HG02610 (cell line): Measurements from ENCODE around the gene BCDIN3D.

Source experiments
- ATAC-seq: cut with Tn5 transposase; IDR thresholded peaks from one replicate; pipeline ENCODE4 v1.9.1; 2021; ENCODE audit warnings: mild to moderate bottlenecking, moderate library complexity; ENCODE audit not compliant: unreplicated experiment

Gene BCDIN3D

DNA sequence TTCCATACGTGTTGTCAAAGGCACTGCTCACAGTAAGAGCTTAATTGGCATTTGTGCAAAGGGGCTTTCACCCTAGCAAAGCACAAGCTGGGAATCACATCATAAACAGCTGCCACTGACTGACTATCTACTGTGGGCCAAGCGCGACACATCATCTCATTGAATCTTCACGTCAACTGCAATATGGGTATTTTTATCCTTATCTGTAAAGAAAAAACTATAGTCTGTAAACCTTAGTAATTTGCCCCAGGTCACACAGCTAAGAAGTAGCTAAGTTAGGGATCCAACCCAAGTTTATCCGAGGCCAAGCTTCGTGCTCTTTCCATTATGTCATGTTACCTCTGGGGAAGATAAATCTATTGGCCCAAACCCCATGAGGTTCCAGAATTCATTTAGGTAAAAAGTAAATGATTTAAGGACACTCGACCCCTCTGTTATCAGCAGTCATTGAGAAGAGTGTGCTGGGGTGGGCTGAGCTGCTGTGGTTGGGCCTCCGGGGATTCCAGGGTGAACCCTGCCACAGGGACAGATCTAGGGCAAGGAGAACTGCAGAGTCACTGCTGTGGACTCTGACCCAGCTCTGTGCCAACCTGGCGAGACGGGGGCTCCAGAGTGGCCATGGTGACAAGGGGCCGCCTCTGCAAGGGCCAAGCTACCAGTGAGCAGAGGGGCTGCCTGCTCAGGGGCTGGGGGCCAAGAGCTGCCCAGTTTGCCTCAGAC is 42.3 kb downstream of the BCDIN3D start:
- ATAC-seq = no peak

- ATAC-seq = no peak
Measured at GRCh38 chr12:49798934-49799333, 44.0 kb downstream of the BCDIN3D start.

DNA sequence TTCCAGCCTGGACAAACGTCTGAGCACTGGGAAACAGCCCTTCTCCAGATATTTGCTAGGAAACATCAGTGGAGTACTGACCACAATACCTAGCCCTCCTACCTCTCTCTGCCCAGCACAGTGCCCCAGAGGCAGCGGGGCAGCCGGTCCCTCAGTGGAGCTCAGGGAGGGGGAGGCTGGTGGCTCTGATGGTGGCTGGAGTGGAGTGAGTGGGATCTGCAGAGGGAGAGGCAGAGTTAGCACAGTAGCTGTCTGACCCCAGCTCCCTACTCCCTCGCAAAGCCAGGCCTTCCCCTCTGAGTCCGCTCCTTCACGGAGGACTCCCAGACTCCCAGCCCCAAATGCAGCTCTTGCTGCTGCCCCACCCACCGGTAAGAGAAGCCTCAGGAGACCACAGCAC is 44.7 kb downstream of the BCDIN3D start:
- ATAC-seq = no peak

- no peak for ATAC-seq
Measured at GRCh38 chr12:49797449-49797776, 45.5 kb downstream of the BCDIN3D start.

GRCh38 chr12:49796606-49797448 is 46.1 kb downstream of the BCDIN3D start:
- no peak for ATAC-seq

DNA sequence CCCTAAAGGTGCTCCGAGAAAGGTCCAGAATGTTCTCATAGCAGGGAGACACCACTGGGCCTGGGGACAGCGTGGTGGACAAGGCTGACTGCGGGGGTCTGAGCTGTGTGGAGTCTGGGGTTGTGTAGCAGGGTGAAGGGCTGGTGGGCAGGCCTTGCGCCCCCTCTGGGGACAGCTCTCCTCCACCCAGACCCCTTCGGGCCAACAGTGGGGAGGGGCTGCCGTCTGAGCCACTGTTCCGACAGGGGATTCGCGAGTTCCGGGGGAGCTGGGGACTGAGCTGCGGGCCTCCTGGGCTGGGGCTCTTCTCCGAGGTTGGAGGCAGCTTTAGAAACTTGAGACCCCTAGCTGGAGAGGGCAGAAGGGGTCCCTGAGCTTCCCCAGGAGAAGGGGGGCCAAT is 46.8 kb downstream of the BCDIN3D start:
- ATAC-seq = no peak

DNA sequence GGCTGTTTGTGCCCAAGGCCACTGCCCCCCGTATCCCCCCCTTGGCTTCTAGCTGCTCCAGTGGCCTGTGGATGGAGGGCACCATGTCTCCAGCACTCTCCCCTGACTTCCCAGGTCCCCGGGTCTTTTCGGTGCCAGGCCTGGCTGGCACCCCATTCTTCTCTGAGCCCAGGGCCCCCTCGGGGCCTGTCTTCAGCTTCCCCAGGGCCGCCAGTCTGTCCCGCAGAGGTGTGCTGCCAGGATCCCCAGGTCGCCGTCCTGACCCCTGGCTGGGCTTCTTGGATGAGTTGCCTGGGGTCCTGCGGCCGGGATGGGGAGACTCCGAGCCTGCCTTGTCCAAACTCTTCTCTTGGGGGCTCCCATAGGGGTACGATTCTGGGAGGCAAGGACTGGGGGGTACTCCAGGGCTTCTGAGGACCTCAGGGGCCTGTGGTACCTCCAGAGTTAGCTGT is 47.2 kb downstream of the BCDIN3D start:
- ATAC-seq = no peak

GRCh38 chr12:49794811-49795653 is 47.9 kb downstream of the BCDIN3D start:
- no peak for ATAC-seq

GRCh38 chr12:49794021-49794420 is 48.9 kb downstream of the BCDIN3D start:
- ATAC-seq = no peak

GRCh38 chr12:49793620-49794019 is 49.3 kb downstream of the BCDIN3D start:
- ATAC-seq = no peak

- ATAC-seq = no peak
Measured at GRCh38 chr12:49792976-49793580, 49.8 kb downstream of the BCDIN3D start.

DNA sequence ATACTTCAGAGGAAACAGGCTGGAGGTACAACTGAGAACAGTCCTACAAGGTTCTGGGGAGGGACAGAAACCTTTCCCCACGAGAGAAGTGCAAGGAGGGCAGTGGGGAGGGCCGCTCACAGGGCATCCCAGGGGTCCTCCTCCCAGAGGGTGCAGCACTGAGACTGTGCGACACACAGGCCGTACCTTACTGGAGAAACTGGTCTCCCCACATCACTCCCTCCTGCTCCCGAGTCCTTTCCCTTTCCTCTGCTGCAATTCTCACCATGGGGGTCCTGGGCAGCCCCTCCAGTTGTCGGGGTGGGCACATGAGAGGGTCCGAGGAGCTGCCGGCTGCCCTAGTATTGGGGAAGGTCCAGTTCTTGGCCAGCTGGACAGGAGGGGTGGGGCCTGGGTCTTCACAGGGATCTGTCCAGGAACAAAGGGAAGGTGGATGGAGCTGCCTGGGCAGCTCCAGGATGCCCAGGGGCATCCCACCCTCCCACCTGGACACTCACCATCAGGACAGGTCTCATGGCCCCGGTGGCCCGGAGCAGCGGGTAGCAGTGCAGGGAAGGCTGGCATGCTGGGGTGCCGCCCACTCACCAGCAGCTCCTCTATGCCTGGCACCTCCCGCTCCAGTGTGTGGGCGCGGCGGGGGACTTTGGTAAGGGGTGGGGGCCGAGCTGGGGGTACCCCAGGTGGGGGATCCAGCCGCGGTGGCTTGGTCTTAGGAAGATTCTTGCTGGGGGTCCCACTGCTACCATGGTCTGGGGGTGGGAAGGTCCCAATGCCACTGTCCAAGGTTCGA is 50.5 kb downstream of the BCDIN3D start:
- no peak for ATAC-seq

- no peak for ATAC-seq
Measured at GRCh38 chr12:49791700-49792099, 51.2 kb downstream of the BCDIN3D start.

- ATAC-seq = no peak
Measured at GRCh38 chr12:49790741-49791555, 52.0 kb downstream of the BCDIN3D start.

DNA sequence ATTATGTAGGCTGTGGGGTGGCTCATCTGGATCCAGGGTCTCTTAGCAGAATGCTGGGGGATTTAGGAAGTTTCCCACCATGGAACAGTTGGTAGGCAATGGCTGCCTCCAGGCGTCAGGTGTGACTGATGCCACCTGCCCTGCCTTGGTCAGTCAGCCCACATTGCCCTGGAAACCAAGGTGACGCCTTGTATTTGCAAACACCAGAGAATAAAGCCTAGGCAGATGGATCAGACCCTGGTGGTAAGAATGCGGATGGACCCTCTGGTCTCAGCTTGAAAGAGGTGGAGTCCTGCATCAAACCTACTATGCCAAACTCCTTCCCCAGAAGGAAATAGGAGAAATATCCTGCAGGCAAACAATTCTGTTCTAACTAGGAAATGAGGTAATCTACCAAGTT is 52.9 kb downstream of the BCDIN3D start:
- ATAC-seq = no peak

- no peak for ATAC-seq
Measured at GRCh38 chr12:49787672-49788071, 55.2 kb downstream of the BCDIN3D start.
